Right ventricle myocardium superior (tissue), 1 donor: ENCODE results near the gene TMEM185A. TPM values are rescaled to one million over a fixed set of nuclear protein-coding genes. Genes with fewer than 3 reads are reported as not detected.
"Not testable (repeated sequence)": the region's sequence is repeated elsewhere in the genome, so short reads cannot be mapped to it uniquely, and the experiment has no call there.

ENCODE experiments used
- ATAC-seq: fragments of 200-7000 bp; cut with Tn5 transposase; one replicate; pipeline ENCODE4 v1.9.1; 2020; ENCODE audit warnings: mild to moderate bottlenecking; ENCODE audit not compliant: poor library complexity
- DNase-seq: peaks from one replicate; pipeline ENCODE4 v3.0.0-alpha.2; 2020
- intact Hi-C: fragments of 100-400 bp; cut with DNase I; formaldehyde crosslinking; loops from one replicate; pipeline ENCODE4 v1.11.2; 2022
- total RNA-seq: library from RNA; stranded (reverse); fragmentation: NEBNext Ultra II Directional; extraction: Animal tissue kit (Norgen Biotek cat#: 25700); gene quantifications from one replicate; pipeline ENCODE4 v1.2.1, GENCODE V29; 2021
- donor health status: DM: no; HTN: yes; CAD: no; lungs with severe emphysema.

TMEM185A gene
- total RNA-seq, 1 donor from 2014 or later = 28.9 TPM

- DNase-seq (no peak), ATAC-seq (no peak)
- intact Hi-C loops = no loop called here
Observed at GRCh38 chrX:149629730-149630387, 1.7 kb downstream of the TMEM185A start.

- intact Hi-C loops = no loop called here
- no peak for DNase-seq
- ATAC-seq = no peak
Observed at GRCh38 chrX:149628768-149629167, 2.8 kb downstream of the TMEM185A start.

- intact Hi-C loops = no loop called here
- no peak for DNase-seq
- ATAC-seq = no peak
Observed at GRCh38 chrX:149628280-149628679, 3.3 kb downstream of the TMEM185A start.

GRCh38 chrX:149626829-149627228, 4.8 kb downstream of the TMEM185A start:
- ATAC-seq, DNase-seq, intact Hi-C loops: not testable (repeated sequence)

- DNase-seq, ATAC-seq, intact Hi-C loops: not testable (repeated sequence)
Observed at GRCh38 chrX:149619662-149620061, 11.9 kb downstream of the TMEM185A start.

- intact Hi-C loops = no loop called here
Observed at GRCh38 chrX:149618871-149619270, 12.7 kb downstream of the TMEM185A start.

GRCh38 chrX:149611623-149612175, 19.9 kb downstream of the TMEM185A start:
- ATAC-seq = no peak
- intact Hi-C loops = no loop called here

More at GRCh38 chrX:149618871-149619270, 12.7 kb downstream of the TMEM185A start:
- no peak for ATAC-seq
- DNase-seq = no peak

GRCh38 chrX:149610511-149610910, 21.1 kb downstream of the TMEM185A start:
- ATAC-seq = no peak
- DNase-seq = no peak
- intact Hi-C loops = no loop called here

More at GRCh38 chrX:149611623-149612175, 19.9 kb downstream of the TMEM185A start:
- DNase-seq = no peak

GRCh38 chrX:149607699-149608098, 23.9 kb downstream of the TMEM185A start:
- intact Hi-C loops = no loop called here
- DNase-seq = no peak
- no peak for ATAC-seq

- ATAC-seq, DNase-seq, intact Hi-C loops: not testable (repeated sequence)
Observed at GRCh38 chrX:149605248-149605885, 26.2 kb downstream of the TMEM185A start.

GRCh38 chrX:149598603-149599002, 33.0 kb downstream of the TMEM185A start:
- not testable (repeated sequence) for ATAC-seq, DNase-seq

GRCh38 chrX:149595943-149596342, 35.6 kb downstream of the TMEM185A start:
- ATAC-seq, DNase-seq, intact Hi-C loops: not testable (repeated sequence)

More at GRCh38 chrX:149598603-149599002, 33.0 kb downstream of the TMEM185A start:
- intact Hi-C loops = not testable (repeated sequence)

GRCh38 chrX:149595214-149595613, 36.4 kb downstream of the TMEM185A start, which contains the start of gene HSFX2:
TSS of gene HSFX2 (minus strand) at chrX:149595314. CDS start at chrX:149594700, 614 bp downstream.
- intact Hi-C loops, DNase-seq, ATAC-seq: not testable (repeated sequence)

GRCh38 chrX:149590993-149591392, 40.6 kb downstream of the TMEM185A start:
- not testable (repeated sequence) for ATAC-seq

GRCh38 chrX:149587359-149587758, 44.2 kb downstream of the TMEM185A start, which contains the start of gene MAGEA9B:
TSS of gene MAGEA9B (minus strand) at chrX:149587459. CDS start at chrX:149583179, 4,280 bp downstream.
- ATAC-seq, DNase-seq, intact Hi-C loops: not testable (repeated sequence)

More at GRCh38 chrX:149590993-149591392, 40.6 kb downstream of the TMEM185A start:
- DNase-seq, intact Hi-C loops: not testable (repeated sequence)

- intact Hi-C loops = not testable (repeated sequence)
Observed at GRCh38 chrX:149585631-149586030, 46.0 kb downstream of the TMEM185A start.

GRCh38 chrX:149573456-149573855, 58.1 kb downstream of the TMEM185A start:
- intact Hi-C loops, ATAC-seq, DNase-seq: not testable (repeated sequence)

More at GRCh38 chrX:149585631-149586030, 46.0 kb downstream of the TMEM185A start:
- DNase-seq, ATAC-seq: not testable (repeated sequence)

- ATAC-seq (no peak), DNase-seq (no peak)
- intact Hi-C loops = no loop called here
Observed at GRCh38 chrX:149572743-149573142, 58.8 kb downstream of the TMEM185A start.

GRCh38 chrX:149571770-149572169, 59.8 kb downstream of the TMEM185A start:
- intact Hi-C loops = no loop called here
- ATAC-seq = no peak
- no peak for DNase-seq
